Measurements from ENCODE around the gene RFNG.
"Not testable (repeated sequence)": the region's sequence is repeated elsewhere in the genome, so short reads cannot be mapped to it uniquely, and the experiment has no call there.

The RFNG gene

DNA sequence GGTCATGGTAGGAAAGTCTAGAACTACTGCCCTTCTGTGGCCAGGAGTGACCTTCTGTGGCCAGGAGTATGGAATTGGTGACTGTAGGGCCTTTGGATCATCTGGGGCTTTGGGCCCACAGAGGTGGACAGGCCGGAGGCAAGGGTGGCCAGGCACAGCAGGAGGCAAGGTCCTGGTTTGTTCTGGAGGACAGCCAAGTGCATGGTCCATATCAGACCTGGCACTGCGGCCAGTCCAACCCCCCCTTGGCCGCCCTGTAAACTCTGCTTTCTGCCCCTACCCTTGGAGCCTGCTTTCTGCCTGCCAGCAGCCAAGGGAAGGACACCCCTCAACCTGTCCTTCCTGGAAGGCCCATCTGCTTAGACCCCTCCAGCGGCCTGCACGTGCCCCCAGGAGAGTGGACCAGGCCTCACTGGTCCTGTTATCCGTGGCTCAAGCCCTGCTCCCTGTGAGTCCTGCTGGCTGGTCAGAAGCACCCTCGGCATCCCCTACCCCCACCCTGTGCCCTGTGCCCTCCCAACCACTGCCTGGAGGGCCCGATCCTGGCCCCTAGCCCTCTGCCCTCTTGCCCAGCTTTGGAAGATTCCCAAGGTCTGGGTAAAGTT, 11.8 kb downstream of the RFNG start:
- no peak for DNase-seq

- DNase-seq: not testable (repeated sequence)
Measured at GRCh38 chr17:82038796-82039409, 12.7 kb downstream of the RFNG start.

DNA sequence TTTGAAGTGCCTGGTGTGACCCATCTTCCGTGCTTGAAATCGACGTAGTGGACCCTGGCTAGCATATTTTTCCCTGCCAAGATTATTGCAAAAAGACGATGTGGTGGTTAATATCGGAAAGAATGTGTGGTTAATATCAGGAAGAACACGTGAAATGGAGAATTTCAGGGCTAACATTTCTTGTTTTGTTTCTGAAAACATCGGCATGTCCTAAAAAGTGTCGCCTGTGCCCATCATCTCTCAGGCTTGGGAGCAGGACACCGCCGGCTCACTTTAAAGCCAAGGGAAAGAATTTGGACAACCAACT, 13.8 kb downstream of the RFNG start:
- DNase-seq: no peak

- peak; percentile 95 for DNase-seq
Measured at GRCh38 chr17:82037092-82037888, 14.3 kb downstream of the RFNG start, which contains the start of gene DCXR. Gene DCXR (minus strand): TSS chr17:82037697. CDS start chr17:82037682, 15 bp downstream.

GRCh38 chr17:82036634-82037091, 14.9 kb downstream of the RFNG start:
- DNase-seq: no peak

GRCh38 chr17:82035956-82036633, 15.5 kb downstream of the RFNG start:
- DNase-seq: no peak

GRCh38 chr17:82035488-82035887, 16.1 kb downstream of the RFNG start:
- no peak for DNase-seq

DNA sequence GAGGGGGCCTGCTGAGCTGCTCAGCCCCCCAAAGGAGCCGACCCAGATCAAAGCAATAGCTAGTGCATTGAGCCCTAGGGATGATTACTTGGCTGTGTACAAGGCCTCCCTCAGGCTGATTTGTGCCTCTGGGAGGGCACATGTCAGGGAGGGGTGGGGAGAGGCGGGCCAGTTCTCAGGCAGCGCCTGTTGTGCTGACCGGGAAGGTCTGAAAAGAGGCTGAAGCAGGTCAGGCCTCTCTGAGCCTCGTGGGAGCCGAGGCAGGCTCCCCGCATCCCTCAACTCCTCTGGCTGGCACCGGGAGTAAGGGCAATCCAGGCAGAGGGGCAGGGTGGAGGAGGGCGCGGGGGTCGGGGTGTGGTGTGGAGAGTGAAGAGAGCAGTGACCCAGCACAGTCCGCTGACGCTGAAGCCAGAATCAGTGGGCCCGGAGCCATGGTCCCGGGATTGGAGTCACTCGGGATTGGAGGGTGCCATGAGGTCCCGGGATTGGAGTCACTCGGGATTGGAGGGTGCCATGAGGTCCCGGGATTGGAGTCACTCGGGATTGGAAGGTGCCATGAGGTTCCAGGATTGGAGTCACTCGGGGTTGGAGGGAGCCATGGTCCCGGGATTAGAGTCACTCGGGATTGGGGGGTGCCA, 17.1 kb downstream of the RFNG start:
- DNase-seq: no peak

DNA sequence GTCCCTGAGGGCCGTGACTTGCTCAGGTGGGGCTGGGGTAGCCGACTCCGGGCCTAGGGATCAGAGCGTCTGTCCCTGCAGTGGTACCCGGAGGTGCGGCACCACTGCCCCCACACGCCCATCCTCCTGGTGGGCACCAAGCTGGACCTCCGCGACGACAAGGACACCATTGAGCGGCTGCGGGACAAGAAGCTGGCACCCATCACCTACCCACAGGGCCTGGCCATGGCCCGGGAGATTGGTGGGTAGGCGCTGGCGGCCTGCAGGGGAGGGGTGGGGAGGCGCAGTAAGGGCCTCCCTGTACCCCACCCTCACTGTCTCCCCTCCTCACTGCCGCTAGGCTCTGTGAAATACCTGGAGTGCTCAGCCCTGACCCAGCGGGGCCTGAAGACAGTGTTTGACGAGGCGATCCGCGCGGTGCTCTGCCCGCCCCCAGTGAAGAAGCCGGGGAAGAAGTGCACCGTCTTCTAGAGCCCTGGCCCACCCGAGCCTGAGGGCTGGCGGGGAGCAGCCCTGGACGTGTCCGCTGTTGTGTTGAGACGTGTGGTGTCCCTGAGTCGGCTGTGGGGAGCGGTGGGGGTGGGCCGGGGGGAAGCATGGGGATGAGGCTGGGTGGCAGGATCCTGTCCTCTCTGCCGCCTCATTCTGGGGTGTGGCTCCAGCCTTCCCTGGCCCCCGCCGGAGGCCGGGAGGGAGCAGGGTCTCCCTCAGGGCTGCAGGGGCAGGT, 18.1 kb downstream of the RFNG start:
- DNase-seq: no peak

DNA sequence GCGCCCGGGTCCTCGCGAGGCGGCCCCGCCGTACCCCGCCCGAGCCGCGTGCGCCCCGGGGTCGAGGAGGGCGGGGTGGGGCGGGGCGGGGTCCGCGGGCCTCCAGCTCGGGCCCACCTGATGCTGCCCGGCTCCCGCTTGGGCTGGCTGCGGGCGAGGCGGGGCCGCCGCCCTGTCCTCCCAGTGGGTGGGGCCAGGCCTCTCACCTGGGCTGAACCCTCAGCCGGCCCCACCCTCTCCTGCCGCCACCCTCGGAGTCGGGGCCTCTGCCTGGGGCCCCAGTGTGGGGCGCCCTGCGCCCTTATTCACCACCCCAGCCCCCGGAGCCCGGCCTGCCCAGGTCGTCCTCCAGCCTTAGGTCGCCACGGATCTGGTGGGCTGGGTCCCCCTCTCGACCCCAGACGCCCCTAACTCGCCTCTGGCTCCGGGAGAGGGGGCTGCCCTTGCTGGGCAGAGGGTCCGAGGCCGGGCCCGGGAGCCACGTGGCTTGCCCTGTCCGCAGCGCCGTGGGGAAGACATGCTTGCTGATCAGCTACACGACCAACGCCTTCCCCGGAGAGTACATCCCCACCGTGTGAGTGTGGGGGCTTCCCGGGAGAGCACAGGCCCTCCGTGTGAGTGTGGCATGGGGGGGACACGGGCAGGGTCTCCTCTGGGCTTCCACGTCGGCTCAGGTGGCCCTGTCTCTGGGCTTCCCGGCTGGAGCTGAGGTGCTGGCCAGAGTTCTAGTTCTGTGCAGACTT, 19.6 kb downstream of the RFNG start:
- no peak for DNase-seq

DNA sequence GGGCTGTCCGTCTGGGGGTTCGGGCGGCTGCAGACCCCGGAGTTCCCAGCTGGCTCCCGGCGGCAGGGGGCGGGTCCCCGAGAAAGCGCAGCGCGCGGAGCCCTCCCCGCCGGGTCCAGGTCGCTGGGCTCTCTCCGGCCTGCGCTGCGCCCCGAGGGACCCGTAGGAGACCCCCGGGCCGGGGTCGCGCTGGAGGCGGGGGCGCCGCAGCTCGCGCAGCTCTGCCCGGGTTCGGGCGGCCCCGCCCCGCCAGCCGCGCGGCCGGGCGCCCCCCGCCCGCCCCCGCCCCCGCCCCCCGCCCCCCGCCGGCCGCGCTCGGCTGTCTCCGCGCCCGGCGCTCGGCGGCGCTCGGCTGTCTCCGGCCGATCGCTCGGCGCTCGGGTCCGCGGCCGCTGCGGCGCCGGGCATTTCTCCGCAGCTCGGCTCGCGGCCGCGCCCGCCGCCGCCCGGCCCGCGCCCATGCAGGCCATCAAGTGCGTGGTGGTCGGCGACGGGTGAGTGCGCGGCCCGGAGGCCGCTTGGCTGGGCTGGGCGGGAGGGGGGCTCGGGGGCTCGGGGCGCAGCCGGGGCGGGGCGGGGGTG, 20.2 kb downstream of the RFNG start, which contains the start of gene RAC3:
Gene RAC3, plus strand, starts transcription at position 376 of the 582 bp plus-strand sequence. Its CDS starts 84 bp downstream, at position 460.
- DNase-seq: no peak

DNA sequence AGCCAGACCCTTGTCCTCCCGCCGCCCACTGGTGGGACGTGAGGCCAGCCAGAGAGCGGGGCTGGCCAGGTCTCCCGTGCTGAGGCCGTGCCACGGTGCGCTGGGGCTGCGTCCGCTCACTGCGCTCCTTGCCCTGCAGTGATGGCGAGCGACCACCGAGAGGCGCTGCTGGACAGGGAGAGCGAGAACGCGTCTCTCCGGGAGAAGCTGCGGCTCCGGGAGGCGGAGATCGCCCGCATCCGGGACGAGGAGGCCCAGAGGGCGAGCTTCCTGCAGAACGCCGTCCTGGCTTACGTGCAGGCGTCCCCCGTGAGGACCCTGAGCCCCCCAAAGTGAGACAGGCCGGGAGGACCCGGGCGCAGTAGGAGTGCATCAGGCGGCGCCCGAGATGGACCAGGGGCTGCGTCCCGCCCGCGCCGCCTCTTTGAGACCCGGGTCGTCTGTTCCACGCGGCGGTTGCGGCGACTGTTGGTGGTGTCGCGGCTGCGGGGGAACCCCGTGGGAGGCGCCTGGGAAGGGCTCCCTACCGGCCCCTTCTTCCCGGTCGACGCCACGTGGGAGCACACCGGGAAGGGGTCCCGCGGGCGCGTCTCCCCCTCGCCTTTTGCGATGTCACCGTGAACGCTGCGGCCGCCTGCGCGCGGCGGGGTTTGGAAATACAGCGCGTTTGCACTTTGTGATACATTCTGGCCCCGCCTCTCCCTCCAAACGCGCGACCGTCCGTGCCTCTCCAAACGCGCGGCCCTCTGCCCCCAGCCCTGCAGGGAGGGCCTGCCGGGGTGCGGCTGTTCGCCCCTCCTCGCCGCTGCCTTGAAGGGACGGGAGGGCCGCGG, 20.9 kb downstream of the RFNG start:
- peak; percentile 72 for DNase-seq

GRCh38 chr17:82029990-82030469, 21.6 kb downstream of the RFNG start:
- no peak for DNase-seq

DNA sequence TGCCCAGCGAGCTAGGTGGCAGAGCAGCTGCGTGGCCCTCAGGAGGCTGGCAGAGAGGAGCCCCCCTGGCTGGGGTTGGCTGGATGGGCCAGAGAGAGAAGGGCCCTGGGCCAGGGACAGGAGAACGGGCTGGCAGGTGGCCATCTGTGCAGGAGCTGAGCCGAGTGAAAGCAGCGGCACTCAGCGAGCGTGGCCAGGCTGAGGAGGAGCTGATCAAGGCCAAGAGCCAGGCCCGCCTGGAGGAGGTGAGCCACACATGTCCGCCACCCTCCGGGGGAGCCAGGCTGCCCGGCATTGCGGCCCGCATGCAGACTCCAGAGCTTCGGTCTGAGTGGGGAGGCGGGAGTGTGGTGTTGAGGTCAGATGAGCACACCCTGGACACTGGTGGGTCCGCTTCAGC, 22.2 kb downstream of the RFNG start:
- no peak for DNase-seq

- DNase-seq: no peak
Measured at GRCh38 chr17:82028966-82029365, 22.6 kb downstream of the RFNG start.

GRCh38 chr17:82028246-82028645, 23.4 kb downstream of the RFNG start:
- no peak for DNase-seq

- DNase-seq: no peak
Measured at GRCh38 chr17:82025401-82026107, 26.1 kb downstream of the RFNG start.

DNA sequence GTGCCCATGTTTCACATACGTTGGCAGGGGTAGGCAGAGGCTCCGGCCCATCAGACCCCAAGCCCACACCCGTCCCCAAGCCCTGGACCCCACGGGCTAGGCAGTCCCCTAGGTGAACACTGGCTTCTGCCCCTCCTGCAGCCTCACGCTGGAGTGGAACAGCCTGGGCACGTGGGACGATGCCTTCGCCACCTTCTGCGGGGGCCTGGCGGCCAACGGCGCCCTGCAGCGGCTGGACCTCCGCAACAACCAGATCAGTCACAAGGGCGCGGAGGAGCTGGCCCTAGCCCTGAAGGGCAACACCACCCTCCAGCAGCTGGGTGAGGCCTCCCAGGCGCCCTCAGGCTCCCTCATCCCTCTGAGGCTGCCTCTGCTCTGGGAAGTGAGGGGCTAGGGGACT, 26.8 kb downstream of the RFNG start:
- no peak for DNase-seq

Data from NCI-H1092 (cell line).